Body of pancreas (tissue), 4 donors: ENCODE data around the gene MLXIP.

Experiments
- CTCF ChIP-seq, 7 experiments: fragments of 450-650 bp in 4 of 7; fragments of 200-600 bp in 3 of 7; sonication (generic) in 3 of 7; IDR thresholded peaks; one replicate each; pipeline ENCODE4 v1.5.1; 2016 to 2019; ENCODE audit warnings: antibody characterized with exemption in 7 of 7
- POLR2A ChIP-seq, 3 donors: fragments of 450-650 bp; IDR thresholded peaks; one replicate each; pipeline ENCODE4 v1.6.1; 2016; ENCODE audit warnings: antibody characterized with exemption in 3 of 3, mild to moderate bottlenecking in 2 of 3

GRCh38 chr12:122042910-122043309, 35.6 kb upstream of the MLXIP start:
- TF ChIP-seq POLR2A (IDR thresholded peaks at IDR 0.05) (no peak), CTCF (IDR thresholded peaks at IDR 0.05) (no peak)
